HG03108 (cell line): ENCODE results near the gene LDAH.

Source experiments
- ATAC-seq: cut with Tn5 transposase; IDR thresholded peaks from one replicate; pipeline ENCODE4 v1.9.1; 2021; ENCODE audit warnings: moderate library complexity; ENCODE audit not compliant: unreplicated experiment

LDAH gene

DNA sequence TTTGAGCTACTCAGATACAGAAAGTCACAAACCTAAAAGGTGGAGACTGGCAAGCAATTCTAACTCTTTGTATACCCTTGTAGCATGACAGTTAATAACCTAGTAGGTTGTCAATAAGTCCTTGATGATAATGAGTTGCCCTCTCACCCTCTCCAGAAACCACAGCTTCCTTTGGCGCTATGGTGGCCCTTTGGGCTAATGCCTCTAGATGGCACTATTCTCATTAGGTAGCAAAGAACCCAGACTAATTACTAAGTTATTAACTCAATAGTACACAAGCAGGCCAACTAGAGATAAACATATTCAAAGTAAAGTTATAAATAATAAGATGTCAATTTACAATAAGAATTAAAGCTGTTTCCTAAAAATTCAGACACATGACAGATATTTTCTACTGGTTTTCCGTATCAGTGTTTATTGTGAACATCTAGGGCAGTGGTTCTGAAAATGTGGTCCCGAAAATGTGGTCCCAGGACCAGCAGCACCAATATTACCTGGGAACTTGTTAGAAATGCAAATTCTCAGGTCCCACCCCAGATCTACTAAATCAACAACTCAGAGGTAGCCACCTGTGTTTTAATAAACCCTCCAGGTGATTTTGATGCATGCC, 41.1 kb downstream of the LDAH start:
- ATAC-seq, result peak; percentile 69

DNA sequence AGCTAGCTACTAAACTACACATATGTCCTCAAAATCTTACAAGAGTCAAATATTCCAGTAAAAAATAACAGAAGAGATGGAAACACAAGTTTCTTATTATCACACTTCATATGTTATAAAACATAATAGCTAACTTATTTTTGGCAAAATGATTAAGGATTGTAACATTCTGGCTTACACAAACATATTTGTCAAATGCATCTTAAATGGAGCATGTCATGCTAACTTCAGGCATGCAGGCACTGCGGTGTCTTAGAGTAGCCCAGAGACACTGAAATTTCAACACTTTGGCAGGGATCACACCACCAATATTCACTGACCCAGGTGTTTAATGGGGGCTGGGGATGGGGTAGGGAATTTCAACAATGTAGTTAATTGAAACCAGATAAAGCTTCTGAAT, 51.6 kb downstream of the LDAH start:
- ATAC-seq, result no peak

DNA sequence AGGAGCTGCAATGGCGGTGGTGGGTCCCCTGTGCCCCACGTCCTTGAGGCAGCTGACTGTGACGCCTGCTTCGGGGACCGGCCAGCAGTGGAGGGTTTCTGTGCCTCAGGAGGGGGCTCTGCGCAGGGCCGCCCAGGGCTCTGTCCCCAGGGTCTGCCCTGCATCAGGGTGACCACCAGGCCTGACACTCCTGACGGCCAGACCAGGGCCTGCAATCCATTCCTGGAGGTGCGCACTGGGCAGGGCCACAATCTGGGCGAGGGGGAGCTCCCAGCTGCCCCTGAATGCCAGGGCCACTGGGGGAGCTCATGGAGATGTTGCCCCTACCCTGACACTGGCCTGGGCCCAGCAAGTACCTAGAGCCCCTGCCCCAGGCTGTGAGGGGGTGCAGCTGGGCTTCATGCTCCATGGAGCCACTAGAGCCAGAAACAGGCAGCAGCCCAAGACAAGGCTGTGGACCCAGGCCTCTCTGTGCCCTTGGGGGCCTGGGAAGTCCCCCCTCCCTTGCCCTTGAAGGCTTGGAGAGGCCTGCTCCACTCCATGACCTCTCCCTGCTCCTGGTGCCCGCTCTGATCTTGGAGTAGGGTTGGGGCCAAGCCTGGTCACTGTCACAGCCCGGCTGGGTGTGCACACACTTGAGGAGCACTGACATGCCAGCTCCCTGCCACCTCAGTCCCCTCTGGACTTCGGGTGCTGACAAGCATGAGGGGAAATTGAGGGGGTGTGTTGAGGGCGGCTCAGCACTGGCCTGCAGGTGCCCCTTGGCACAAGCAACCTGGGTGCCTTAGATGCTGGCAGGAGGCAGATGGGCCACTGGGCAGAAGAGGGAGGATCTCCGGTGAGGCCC, 55.9 kb downstream of the LDAH start:
- ATAC-seq, result no peak

DNA sequence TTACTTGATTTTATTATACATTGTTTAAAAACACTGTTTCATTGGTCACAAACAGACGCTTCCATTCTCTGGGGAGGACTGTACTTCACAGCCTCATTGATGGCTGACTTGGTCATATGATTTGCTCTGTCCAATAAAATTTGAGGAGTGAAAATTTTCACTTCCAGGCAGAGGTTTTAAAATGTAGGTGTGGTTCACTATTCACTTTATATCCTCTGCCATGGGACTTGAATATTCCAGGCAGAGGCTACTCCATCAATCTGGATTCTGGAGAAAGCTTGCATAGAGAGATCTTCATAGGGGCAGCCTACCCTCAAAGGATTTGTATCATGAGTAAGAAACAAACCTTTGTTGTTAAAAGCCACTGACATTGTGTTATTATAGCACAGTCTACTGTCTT, 56.7 kb downstream of the LDAH start:
- ATAC-seq, result no peak

DNA sequence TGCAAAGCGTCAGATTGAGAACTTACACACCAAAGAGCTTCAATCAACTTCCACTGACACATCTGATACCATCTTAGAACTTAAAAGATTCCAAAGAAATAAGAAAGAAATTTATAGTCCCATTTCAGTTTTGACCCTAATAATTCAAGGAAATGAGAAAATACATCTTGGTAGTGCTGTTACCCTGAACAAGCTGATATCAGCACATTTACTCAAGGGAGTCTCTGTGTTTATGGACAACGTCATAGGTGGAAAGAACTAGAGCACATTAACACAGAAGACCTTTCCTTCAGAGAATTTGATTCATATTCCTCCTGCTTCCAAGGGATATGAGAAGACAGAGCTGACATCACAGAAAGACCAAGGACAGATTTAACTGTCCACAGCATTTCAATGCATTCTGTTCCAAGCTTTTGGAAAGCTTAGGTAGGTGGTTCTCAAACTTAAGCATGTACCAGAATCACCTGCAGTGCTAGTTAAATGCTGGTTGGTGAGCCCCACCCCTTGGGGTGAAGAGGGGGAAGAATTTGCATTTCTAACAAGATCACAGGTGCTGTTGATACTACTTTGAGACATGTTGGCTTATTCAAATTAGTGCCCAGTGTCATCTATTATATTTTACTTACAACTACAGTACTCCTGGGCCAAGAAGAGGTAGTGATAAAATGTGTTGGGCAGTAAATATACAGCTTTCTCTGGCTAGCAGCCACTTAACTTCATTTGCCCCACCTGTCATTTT, 59.8 kb downstream of the LDAH start:
- ATAC-seq, result no peak

DNA sequence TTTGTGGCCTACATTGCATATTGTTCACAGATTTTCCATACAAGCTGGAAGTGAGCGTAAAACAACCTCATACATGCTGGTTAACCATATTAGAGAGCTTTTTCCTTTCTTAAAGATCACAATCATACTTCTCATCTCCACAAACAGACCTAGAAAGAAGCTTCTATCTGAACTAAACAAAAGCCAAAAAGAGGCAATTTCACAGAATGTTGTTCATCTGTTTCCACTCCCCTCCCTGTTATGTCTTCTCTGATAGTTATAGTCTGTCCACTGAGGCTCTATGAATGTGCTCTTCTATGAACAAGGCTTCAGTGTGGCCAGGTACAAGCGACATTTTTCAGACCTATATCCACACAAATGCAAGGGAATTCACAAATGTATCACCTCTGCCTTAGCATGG, 63.4 kb downstream of the LDAH start:
- no peak for ATAC-seq

DNA sequence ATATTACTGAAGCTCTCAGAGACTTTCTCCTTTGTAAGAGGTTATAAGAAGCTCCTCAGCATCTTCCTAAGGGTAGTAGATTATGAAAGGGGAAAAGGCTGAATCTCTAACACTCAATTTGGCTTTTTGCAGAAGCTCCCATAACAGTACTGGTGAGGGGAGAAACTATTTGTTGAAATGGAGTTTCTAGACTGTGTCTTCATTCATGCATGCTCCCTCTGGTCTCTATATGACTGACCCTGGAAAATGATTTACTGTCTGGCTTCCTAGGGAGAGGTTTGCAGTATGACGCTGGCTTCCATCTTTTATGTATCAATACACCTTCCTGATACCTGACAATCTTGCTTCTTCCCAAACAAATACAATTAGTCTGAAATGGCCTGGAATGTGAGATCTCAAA, 63.9 kb downstream of the LDAH start:
- peak; percentile 88 for ATAC-seq

DNA sequence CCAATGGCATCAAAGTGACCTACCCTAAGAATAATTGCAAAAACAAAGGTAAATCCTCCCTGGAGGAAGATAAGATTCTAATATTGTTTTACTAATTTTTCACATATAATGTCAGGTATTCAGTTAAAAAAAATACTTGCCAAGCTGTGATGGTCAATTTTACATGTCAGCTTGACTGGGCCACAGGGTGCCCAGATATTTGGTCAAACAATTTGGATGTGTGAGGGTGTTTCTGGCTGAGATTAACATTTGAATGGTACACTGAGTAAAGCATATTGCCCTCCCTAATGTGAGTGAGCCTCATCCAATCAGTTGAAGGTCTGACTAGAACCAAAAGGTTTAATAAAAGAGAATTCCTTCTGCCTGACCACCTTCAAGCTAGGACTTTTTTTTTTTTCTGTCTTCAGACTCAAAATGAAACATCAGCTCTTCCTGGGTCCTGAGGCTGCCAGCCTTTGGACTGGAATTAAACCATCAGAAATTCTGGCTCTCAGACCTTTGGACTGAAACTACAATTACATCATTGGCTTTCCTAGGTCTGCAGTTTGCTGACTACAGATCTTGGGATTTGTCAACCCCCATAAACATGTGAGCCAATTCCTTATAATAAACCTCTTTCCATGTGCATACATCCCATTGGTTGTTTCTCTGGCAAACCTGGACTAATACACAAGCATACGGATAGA, 65.4 kb downstream of the LDAH start:
- no peak for ATAC-seq

DNA sequence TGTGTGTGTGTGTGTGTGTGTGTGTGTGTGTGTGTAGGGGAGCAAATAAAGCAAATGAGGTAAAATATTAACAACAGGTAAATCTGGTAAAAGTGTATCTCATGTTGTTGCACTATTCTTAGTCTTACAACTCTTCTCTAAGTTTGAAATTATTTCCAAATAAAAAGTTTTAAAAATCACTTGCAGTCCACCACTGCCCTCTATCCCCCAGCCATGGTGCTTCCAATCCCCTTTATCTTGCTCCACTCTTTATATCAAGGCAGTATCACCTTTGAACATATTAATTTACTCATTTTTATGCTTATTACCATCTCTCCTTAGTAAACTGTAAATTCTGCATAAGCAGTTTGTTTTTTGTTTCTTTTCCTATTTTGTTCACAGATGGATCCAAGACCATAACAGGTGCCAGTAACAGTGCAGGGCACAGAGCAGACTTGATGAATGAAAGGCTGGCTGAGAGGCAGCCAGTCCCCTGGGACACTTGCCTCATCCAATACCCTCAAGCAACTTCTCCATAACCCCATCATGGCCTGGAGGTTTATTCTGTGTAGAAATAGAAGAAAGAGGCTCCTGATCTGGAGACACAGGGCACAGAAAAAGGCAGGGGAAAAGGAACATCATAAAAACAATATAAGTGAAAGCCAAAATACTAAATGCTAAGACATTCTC, 67.6 kb downstream of the LDAH start:
- no peak for ATAC-seq

DNA sequence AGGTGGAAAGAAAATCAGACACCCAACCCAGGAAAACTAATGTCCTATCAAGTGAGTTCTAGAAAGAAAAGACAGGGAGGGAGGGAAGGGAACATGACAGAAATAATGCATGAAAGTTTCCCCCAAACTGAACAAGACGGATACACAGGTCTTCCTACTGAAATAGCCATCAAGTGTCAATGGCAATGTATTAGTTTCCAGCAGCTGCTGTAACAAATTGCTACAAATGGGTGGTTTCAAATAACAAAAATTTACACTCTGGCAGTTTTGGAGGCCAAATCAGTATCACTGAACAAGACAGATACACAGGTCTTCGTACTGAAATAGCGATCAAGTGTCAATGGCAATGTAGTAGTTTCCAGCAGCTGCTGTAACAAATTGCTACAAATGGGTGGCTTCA, 70.6 kb downstream of the LDAH start:
- no peak for ATAC-seq

DNA sequence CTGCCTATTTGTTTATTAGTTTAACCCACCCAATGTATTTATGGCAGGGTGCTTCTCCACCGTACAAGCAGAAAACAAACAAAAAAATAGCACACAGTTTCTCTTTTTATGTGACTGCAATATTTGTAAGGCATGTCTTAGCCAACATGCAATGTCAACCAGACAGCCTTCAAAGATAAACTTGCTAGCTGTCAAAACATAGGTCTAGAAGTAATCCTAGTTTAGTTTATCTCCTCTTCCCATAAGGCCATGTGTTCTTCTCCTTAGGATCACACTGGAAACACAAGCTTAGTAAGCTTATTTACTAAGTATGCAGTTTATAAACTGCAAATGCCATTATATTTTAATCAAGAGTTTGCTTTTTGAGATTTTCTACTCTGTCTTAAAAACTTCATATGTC, 75.6 kb downstream of the LDAH start:
- no peak for ATAC-seq

DNA sequence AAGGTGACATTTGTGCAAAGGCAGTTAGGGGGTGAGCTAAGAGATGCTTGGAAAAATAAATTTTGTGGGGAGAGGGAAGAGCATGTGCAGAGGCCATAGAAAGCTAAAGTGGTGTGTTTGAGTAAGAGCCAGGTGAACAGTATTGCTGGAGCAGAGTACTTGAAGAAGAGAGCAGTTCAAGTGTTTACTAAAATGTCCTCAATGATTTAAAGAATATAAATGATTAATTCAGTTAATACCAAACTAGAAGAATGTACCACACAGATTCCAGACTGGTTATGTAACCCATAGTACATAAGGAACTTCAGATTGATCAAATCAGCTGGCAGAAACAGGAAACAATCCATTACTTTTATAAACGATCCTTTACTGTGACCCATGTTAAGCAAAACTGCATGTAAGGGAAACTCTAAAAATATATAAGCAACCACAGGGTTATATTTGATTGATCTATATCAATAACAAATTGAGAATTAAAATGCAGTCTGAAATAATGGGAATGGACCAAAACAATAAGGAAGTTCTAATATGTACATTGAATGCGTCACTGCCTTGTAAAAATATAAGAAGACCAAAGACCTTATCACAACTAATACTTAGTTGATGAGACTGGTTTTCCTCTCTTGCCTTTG, 76.9 kb downstream of the LDAH start:
- no peak for ATAC-seq

DNA sequence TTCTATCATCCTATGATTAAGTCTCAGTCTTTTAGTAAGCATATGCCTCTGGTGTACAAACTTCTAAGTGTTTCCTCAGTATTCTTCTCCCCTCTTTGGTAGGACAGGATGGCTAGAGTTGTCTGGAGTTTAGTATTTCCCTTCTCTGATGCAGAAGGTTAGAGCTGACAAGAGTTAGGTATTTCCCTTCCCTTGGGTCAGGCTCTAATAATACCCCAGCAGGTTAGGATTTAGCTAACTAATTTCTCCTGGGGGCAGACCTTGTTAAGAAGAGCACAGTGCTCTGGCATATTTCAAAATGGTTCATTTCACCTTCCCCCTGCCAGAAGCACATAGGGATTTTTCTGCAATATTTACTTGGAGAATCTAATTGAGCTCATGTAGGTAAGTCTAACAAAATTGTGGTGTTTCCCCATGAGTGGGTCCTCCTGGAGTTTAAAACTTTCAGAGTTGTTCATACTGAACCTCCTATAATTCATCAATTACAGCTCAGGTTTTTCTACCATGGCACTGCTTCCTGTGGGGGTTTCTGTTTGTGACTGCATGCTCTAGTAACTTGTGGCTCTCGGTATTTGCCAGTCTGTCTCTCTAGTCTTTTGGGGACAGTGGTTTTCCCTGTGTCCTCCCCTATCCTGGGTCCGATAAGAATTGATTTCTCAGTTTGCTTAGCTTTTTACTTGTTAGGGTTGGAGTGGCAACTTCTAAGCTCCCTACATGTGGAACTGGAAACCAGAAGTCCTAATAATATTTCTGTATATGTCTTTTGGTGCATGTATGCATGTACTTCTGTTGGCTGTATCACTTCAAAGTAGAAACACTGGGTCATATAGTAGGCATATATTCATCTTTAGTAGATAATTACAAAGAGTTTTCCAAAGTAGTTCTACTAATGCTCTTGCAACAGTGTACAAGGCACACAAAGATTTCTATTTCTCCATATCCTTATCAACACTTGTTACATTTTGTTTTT, 78.2 kb downstream of the LDAH start:
- peak; percentile 95 for ATAC-seq

DNA sequence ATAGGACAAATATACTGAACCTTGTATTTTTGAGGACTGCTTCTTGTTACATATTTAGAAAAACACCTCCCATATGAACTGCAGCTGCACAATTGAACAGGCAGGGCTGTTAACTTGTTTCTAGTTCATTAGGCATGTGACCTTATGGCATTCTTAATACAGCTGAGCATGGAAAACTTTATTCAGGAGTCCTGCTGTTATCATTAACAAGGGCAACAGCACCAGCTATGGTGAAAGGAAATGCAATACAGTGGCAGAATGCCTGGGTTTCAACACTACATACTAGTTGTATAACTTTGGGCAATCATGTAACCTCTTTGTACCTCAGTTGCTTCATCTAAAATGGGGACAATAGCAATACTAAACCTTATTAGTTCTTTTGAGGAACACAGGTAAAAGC, 84.1 kb downstream of the LDAH start:
- ATAC-seq, result no peak

DNA sequence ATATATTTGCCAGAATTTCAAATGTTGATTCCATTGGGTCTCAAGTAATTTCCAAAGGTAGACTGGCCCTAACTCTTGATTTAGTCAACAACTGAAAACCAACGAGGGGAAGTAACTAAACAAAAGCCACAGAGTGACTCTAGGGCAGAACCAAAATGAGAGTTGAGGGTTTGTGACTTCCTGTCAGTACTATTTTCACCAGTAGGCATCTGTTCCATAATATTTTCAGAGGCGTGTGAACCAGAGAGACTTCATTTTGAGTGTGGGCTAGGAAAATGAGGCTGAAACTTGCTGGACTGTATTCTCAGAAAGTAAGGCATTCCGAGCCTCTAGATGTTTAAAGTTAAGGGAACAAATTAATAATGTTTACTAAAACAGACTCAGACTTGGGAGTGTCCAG, 85.4 kb downstream of the LDAH start:
- peak; percentile 95 for ATAC-seq

DNA sequence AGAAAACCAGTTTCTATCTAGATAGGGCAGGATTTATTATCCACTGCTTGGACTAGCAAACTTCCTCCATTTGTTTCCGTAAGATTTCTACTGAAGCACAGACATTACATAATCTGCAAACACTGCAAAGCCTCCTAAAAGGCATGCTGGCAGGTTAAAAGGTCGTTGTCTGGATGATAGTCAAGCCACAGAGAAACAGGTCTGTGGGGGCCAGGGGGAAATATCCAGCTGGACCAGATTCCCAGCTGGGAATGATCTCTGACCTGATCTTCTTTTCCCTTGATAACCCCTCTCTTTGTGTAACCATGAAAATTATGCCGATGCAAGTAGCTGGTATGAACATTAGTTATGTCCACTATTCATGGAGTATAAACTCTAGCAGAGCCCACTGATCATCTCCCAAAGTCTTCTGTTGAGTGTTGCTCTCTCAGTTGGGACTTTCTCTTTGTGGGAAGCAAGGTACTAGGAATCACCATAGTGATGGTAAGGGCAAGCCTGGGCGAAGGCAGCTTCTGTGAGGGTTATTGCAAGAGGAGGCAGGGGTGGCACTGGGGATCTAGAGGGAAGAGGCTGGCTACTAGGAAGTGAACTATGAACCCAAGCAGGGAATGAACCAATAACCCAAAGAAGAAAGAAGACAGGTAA, 94.7 kb downstream of the LDAH start:
- ATAC-seq, result no peak

DNA sequence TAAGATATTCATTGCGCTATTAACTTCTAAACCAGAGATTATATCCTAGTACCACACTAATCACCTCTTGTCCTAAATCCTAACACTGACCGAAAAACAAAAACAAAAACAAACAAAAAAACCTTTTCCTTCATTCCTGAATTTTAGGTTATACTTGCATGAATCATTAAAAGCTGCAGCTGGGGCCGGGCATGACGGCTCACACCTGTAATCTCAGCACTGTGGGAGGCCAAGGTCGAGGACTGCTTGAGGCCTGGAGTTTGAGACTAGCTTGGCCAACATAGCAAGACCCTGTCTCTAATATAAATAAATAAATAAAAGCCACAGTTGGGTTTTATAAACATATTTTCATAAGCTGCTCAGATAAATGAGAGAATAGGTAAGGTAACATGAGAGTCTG, 96.0 kb downstream of the LDAH start:
- no peak for ATAC-seq

DNA sequence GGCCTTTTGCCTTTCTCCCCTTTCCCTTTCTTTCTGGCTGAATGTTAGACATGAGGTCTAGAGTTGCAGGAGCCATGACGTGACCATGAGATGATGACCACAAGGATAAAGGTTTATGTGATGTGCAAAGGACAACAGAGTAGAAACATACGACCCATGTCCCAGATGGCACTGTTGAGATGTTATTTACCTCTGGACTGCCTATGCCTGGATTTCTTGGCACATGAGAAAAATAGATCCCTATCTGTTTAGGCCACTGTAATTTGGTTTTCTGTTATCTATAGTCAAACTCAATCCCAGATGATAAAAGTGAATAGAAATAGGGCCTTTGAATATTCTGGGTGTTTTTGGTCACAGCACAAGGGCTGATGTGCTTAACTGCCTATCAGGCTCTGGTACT, 97.1 kb downstream of the LDAH start:
- no peak for ATAC-seq
